Astrocyte of the spinal cord (primary cell): ENCODE data around the gene OR2A12.
"Not testable (repeated sequence)": the region's sequence is repeated elsewhere in the genome, so short reads cannot be mapped to it uniquely, and the experiment has no call there.

Experiments used
- DNase-seq: peaks from one replicate; pipeline ENCODE4 v3.0.0; 2011; ENCODE audit warnings: low read depth, low spot score
- H3K4me3 ChIP-seq: 2 replicates; pipeline ENCODE4 v1.5.1; 2011; ENCODE audit warnings: low read depth, mild to moderate bottlenecking, low read length, moderate library complexity
- in situ Hi-C: cut with HindIII; loops from 2 replicates; pipeline ENCODE4 v1.10.0; 2017; ENCODE audit warnings: low sequenced_read_pairs
- TF ChIP-seq, protein P1 (sequence below): IDR thresholded peaks from 2 replicates; pipeline ENCODE4 v1.5.1; 2012; ENCODE audit warnings: low read depth, mild to moderate bottlenecking, low read length, inconsistent platforms

Gene OR2A12

DNA sequence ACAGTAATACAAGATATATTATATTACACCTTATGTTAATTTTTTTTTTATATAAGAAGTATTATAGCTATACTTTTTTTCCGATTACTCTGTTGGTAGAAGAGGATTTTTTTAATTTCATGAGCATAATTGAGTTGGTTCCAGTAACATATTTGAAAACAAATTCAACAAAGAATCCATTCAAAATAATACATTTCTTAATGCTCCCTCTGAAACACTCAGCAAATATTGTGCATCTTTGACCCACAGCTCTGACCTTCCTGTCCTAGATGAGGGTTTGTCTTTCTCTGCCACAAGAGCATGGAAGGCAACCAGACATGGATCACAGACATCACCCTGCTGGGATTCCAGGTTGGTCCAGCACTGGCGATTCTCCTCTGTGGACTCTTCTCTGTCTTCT, 23.2 kb downstream of the OR2A12 start, which contains the start of gene OR2A2:
Gene OR2A2 (plus strand): TSS at position 301 of the 400 bp plus-strand sequence. CDS start 0 bp downstream, at position 301.
- TF ChIP-seq, protein P1, sequence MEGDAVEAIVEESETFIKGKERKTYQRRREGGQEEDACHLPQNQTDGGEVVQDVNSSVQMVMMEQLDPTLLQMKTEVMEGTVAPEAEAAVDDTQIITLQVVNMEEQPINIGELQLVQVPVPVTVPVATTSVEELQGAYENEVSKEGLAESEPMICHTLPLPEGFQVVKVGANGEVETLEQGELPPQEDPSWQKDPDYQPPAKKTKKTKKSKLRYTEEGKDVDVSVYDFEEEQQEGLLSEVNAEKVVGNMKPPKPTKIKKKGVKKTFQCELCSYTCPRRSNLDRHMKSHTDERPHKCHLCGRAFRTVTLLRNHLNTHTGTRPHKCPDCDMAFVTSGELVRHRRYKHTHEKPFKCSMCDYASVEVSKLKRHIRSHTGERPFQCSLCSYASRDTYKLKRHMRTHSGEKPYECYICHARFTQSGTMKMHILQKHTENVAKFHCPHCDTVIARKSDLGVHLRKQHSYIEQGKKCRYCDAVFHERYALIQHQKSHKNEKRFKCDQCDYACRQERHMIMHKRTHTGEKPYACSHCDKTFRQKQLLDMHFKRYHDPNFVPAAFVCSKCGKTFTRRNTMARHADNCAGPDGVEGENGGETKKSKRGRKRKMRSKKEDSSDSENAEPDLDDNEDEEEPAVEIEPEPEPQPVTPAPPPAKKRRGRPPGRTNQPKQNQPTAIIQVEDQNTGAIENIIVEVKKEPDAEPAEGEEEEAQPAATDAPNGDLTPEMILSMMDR = no peak
- DNase-seq = no peak
- no peak within 1 kb of the TSS for H3K4me3 ChIP-seq
- in situ Hi-C loops = no loop called here

DNA sequence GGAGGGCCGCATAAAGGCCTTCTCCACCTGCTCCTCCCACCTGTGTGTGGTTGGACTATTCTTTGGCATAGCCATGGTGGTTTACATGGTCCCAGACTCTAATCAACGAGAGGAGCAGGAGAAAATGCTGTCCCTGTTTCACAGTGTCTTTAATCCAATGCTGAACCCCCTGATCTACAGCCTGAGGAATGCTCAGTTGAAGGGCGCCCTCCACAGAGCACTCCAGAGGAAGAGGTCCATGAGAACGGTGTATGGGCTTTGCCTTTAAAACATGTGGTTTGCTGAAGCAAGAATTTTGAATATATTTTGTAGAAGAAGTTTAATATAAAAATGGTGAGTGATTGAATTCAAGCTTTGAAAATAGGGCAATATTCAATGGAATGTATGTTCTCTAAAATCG, 24.2 kb downstream of the OR2A12 start:
- TF ChIP-seq, protein P1 = no peak
- no peak for DNase-seq
- H3K4me3 ChIP-seq = no peak overlapping the region
- in situ Hi-C loops = no loop called here

DNA sequence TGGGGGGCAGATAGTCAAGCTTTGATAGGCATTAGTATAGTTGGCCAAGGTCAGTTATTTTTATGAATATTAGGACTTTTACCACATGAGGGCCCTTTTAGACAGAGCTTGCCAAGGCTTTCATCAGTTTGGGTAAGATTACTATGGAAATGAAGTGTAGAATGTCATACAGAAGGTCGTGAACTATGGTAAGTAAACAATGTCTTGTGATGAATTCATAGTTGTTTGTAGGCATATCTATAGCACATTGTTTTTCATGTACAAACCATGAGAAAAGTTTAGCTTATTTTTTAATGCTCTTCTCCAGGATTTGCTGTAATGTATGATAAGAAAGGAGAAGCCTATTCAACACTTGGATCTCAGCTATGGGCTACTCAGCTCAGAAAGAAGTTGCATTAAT, 27.6 kb downstream of the OR2A12 start:
- TF ChIP-seq, protein P1 = no peak
- in situ Hi-C loops = no loop called here
- DNase-seq = no peak
- H3K4me3 ChIP-seq = no peak overlapping the region

DNA sequence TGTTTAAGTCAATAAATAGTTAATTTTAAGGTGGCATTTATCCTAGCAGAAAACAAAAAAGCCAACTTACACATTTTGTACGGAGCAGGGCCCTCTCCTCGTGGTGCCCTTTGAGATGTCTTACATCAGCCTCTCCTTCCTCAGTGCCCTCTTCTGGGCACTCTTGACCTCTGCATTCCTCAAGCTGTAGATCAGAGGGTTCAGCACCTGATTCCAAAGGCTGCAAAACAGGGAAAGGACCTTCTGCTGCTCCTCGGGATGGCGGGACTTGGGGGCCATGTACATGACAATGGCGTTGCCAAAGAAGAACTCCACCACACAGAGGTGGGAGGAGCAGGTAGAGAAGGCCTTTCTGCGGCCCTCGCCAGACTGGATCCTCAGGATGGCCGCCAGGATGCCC, 32.3 kb downstream of the OR2A12 start:
- H3K4me3 ChIP-seq = no peak overlapping the region
- TF ChIP-seq, protein P1 = no peak
- no peak for DNase-seq
- in situ Hi-C loops = no loop called here

DNA sequence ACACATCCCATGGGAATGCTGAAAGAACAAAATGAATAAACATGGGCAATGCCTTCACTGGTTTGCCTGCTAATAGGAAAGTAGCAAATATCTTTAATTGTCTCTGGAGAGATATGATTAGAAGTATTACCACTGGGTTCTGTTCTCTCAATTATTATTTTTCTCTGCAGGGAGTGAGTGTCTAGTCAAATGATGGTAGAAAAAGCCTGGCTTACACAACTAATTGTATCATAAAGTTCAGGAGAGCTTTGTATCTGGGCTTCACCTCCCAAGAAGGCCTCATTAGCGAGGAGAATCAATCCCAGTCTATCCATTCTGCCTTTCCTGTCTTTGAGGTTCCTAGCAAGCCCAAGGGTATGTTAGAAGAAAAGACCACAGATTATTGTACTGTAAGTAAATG, 36.8 kb downstream of the OR2A12 start, which contains the start of gene OR2A14:
Gene OR2A14 (plus strand): TSS at position 301 of the 400 bp plus-strand sequence. CDS start 5,937 bp downstream, outside the sequence.
- in situ Hi-C loops = no loop called here
- TF ChIP-seq, protein P1 = no peak
- no peak within 1 kb of the TSS for H3K4me3 ChIP-seq
- DNase-seq = no peak

DNA sequence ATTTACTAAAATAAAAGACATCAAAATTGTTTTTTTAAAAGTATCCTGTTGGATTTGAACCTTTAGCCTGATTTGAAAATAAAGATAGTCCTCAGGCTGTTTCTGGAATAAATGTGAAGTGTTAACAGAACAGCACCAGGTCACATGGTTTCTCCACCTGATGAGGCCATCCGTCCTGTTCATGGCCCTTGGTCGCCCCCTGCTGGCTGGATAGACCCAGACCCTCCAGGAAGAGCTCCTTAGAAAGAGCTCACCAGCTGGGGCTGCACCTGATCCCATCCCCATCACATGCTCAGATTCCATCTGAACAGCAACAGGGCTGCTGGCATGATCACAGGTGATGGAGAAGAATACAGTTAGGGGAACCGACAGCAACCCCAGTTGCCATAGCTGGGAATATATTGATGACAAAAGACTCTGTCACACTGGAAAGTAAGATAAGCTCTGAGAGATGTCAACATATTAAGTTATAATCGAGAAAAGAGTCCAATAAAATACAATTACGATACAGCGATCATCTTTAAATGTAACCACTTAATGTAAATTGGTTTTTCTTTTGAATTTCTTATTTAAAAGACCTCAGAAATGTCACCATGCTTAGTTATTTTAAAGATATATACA, 41.7 kb downstream of the OR2A12 start:
- no peak overlapping the region for H3K4me3 ChIP-seq
- TF ChIP-seq, protein P1 = peak; percentile 86
- peak; percentile 72 for DNase-seq
- in situ Hi-C loops = no loop called here

DNA sequence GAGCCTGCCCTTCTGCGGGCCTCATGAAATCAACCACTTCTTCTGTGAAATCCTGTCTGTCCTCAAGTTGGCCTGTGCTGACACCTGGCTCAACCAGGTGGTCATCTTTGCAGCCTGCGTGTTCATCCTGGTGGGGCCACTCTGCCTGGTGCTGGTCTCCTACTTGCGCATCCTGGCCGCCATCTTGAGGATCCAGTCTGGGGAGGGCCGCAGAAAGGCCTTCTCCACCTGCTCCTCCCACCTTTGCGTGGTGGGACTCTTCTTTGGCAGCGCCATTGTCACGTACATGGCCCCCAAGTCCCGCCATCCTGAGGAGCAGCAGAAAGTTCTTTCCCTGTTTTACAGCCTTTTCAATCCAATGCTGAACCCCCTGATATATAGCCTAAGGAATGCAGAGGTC, 43.5 kb downstream of the OR2A12 start:
- in situ Hi-C loops, H3K4me3 ChIP-seq: not testable (repeated sequence)

More for the DNA sequence above, 43.5 kb downstream of the OR2A12 start:
- DNase-seq = not testable (repeated sequence)
